ENCODE measurements around the gene BSN. TPM values are rescaled to one million over a fixed set of nuclear protein-coding genes. Genes with fewer than 3 reads are reported as not detected.

BSN gene
- total RNA-seq, 6 experiments from 2014 or later: 0.31 to 0.68 (median 0.50) TPM

DNA sequence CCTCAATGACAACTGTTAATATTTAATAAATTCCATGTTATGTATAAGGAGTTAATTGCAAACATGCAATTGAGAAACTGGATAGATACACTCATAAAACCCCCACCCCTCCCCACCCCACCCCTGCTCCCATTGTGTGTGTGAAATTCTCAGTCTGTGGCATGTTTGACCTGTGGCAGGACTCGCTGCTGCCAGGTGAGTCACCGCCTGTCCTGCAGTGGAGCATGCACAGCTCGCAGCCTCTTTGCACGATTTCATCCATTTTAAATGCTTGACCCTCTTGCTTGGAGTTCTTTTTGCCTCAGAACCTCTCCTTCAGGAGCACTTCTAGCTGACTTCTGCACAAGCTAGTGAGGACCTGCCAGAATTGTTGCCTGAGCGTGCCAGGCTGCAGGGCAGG, 114.6 kb downstream of the BSN start:
- Histone ChIP-seq H3K9me3 (no peaks in the 10 kb centered on the region), H3K36me3 (no peaks in the 10 kb centered on the region), H3K4me1 (peaks cover 2 to 85% (median 38%) of the 10 kb centered on the region in 4 donors), H3K4me3 (no peak overlapping the region), H3K27me3 (no peaks in the 10 kb centered on the region), H3K27ac (peak overlapping the region in 1 of 3 donors; percentile 92)
- TF ChIP-seq, protein P1, sequence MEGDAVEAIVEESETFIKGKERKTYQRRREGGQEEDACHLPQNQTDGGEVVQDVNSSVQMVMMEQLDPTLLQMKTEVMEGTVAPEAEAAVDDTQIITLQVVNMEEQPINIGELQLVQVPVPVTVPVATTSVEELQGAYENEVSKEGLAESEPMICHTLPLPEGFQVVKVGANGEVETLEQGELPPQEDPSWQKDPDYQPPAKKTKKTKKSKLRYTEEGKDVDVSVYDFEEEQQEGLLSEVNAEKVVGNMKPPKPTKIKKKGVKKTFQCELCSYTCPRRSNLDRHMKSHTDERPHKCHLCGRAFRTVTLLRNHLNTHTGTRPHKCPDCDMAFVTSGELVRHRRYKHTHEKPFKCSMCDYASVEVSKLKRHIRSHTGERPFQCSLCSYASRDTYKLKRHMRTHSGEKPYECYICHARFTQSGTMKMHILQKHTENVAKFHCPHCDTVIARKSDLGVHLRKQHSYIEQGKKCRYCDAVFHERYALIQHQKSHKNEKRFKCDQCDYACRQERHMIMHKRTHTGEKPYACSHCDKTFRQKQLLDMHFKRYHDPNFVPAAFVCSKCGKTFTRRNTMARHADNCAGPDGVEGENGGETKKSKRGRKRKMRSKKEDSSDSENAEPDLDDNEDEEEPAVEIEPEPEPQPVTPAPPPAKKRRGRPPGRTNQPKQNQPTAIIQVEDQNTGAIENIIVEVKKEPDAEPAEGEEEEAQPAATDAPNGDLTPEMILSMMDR (IDR thresholded peaks at IDR 0.05): no peak
- no peak for TF ChIP-seq POLR2A (IDR thresholded peaks at IDR 0.05)
- peak in 1 of 3 donors; percentile 57 for DNase-seq
- 17% methylated on average over 5 of the region's 5 CpGs for WGBS (ENCODE audit: insufficient coverage, low coverage, low lambda C conversion rate, missing lambda C conversion rate)
- intact Hi-C loops (cut with DNase I): loop anchor here in 1 of 2 donors (5.0 kb wide), 1 partner anchor 127 kb away; no protein-coding TSS in a partner anchor
- ATAC-seq: peak in 1 of 4 donors; percentile 7

GRCh38 chr3:49669352-49669751, 115.1 kb downstream of the BSN start:
- H3K9me3 ChIP-seq: no peaks in the 10 kb centered on the region

DNA sequence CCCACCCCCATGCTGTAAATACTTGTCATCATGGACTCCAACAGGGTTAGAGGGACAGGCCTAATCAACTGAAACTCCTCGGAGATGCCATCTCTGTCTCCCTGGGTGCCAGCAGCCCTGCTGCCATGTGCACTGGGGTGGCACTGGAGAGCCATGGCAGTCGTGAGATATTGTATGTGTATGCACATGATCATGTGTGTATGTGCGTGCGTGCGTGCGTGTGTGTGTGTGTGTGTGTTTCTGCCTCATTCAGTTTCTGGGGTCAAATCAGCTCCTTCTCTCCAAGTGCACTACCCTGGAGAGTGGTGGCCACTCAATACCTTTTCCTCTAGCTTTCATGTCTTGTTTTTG, 116.6 kb downstream of the BSN start:
- Histone ChIP-seq H3K4me1 (peaks cover 2 to 81% (median 32%) of the 10 kb centered on the region in 4 donors), H3K27me3 (no peaks in the 10 kb centered on the region), H3K4me3 (no peak overlapping the region), H3K9me3 (no peaks in the 10 kb centered on the region), H3K36me3 (peaks cover 0 to 4% (median 0%) of the 10 kb centered on the region in 4 donors), H3K27ac (peak overlapping the region in 2 of 3 donors; percentile 56 to 92)
- WGBS (ENCODE audit: insufficient coverage, low coverage, low lambda C conversion rate, missing lambda C conversion rate): 50% methylated on average over 2 of the region's 6 CpGs
- TF ChIP-seq POLR2A (IDR thresholded peaks at IDR 0.05): no peak
- TF ChIP-seq, protein P1 (IDR thresholded peaks at IDR 0.05): no peak
- DNase-seq (no peak), ATAC-seq (no peak)
- intact Hi-C loops (cut with DNase I): loop anchor here in 1 of 2 donors (5.0 kb wide), 1 partner anchor 129 kb away; no protein-coding TSS in a partner anchor

More at GRCh38 chr3:49669352-49669751, 115.1 kb downstream of the BSN start:
- no peaks in the 10 kb centered on the region for H3K36me3 ChIP-seq
- no peak overlapping the region for H3K4me3 ChIP-seq
- intact Hi-C loops (cut with DNase I): loop anchor here in 1 of 2 donors (5.0 kb wide), 1 partner anchor 127 kb away; no protein-coding TSS in a partner anchor
- peak overlapping the region in 2 of 3 donors; percentile 12 to 92 for H3K27ac ChIP-seq
- ATAC-seq: no peak
- no peak for DNase-seq
- H3K27me3 ChIP-seq: no peaks in the 10 kb centered on the region
- H3K4me1 ChIP-seq: peaks cover 2 to 85% (median 38%) of the 10 kb centered on the region in 4 donors
- no CpG with 5 or more reads among the region's 3 CpGs for WGBS (ENCODE audit: insufficient coverage, low coverage, low lambda C conversion rate, missing lambda C conversion rate)
- TF ChIP-seq POLR2A (IDR thresholded peaks at IDR 0.05): no peak
- TF ChIP-seq, protein P1 (IDR thresholded peaks at IDR 0.05): no peak

DNA sequence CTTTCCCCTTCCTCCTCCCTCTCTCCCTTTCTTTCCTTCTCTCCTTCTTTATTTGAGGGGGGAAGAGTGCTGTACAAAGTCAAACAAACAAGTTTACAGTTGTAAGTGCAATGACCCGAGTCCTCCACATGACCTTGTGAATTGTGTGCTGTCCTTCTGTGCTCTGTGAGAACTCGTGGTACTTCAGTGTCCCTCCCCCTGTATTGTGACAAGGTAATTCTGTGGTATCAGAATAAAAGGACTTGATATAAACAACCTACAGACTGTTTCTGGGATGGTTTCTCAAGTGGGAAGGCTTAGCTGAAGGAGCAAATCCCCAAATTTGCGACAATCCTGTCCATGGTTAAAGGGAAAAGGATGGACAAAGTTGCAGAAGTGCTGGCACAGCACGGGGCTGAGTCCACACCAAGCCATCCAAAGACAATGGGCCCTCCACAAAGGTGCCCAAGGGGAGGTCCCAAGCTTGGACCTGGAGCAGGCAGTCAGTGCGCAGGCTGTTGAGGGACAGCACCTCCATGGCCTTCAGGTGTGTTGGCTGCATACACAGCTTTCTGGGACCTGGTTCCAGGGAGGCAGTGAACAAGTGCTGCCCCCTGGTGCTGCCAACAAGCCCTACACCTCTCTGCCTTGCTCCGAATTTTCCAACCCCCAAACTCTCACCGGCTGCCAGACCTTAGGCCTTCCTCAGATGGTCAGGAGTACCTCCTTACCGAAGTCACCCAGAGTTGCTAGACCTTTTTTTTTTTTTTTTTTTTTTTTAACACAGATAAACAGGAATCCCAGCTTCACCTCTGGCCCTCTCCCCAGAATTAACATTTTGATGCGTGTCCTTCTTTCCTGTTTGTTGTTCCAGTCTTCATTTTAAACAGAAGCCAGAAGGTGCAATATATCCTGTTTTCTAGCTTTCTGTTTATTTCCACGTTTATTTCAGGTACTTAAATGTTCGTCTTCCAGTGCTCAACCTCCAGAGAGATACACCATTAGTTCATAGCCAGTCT, 117.3 kb downstream of the BSN start:
- H3K9me3 ChIP-seq: no peaks in the 10 kb centered on the region
- ATAC-seq: peak; percentile 46 to 60 (median 53)

More for the DNA sequence above, 117.3 kb downstream of the BSN start:
- DNase-seq: peak; percentile 76 to 89 (median 86)
- H3K36me3 ChIP-seq: peaks cover 0 to 6% (median 2%) of the 10 kb centered on the region in 4 donors
- no peak overlapping the region for H3K4me3 ChIP-seq
- H3K27me3 ChIP-seq: no peaks in the 10 kb centered on the region
- TF ChIP-seq, protein P1 (IDR thresholded peaks at IDR 0.05): peak; percentile 86 to 90 (median 86)
- no peak for TF ChIP-seq POLR2A (IDR thresholded peaks at IDR 0.05)
- intact Hi-C loops (cut with DNase I): loop anchor here in 1 of 2 donors (5.0 kb wide), 1 partner anchor 129 kb away; no protein-coding TSS in a partner anchor
- peak overlapping the region in 2 of 3 donors; percentile 87 to 92 for H3K27ac ChIP-seq
- H3K4me1 ChIP-seq: peaks cover 2 to 74% (median 29%) of the 10 kb centered on the region in 4 donors
- 17% methylated on average over 9 of the region's 11 CpGs for WGBS (ENCODE audit: insufficient coverage, low coverage, low lambda C conversion rate, missing lambda C conversion rate)

All from right lobe of liver (tissue), 6 donors.